ENCODE data around the gene SLIT3. TPM values are rescaled to one million over a fixed set of nuclear protein-coding genes. Genes with fewer than 3 reads are reported as not detected.

The SLIT3 gene
- total RNA-seq, 3 donors from 2014 or later = 30.7 to 103 (median 54.1) TPM

- peaks cover 0 to 2% of the 10 kb centered on the region in 2 donors for H3K4me1 ChIP-seq
- TF ChIP-seq POLR2A (IDR thresholded peaks at IDR 0.05) (no peak), POLR2AphosphoS5 (IDR thresholded peaks at IDR 0.05) (no peak)
- TF ChIP-seq, protein P1, sequence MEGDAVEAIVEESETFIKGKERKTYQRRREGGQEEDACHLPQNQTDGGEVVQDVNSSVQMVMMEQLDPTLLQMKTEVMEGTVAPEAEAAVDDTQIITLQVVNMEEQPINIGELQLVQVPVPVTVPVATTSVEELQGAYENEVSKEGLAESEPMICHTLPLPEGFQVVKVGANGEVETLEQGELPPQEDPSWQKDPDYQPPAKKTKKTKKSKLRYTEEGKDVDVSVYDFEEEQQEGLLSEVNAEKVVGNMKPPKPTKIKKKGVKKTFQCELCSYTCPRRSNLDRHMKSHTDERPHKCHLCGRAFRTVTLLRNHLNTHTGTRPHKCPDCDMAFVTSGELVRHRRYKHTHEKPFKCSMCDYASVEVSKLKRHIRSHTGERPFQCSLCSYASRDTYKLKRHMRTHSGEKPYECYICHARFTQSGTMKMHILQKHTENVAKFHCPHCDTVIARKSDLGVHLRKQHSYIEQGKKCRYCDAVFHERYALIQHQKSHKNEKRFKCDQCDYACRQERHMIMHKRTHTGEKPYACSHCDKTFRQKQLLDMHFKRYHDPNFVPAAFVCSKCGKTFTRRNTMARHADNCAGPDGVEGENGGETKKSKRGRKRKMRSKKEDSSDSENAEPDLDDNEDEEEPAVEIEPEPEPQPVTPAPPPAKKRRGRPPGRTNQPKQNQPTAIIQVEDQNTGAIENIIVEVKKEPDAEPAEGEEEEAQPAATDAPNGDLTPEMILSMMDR (IDR thresholded peaks at IDR 0.05) = no peak
- H3K27me3 ChIP-seq = no peaks in the 10 kb centered on the region
- no peak for DNase-seq (ENCODE audit: low spot score in 2 of 2)
- H3K4me3 ChIP-seq = no peak overlapping the region
- no peaks in the 10 kb centered on the region for H3K9me3 ChIP-seq
- no peak overlapping the region for H3K27ac ChIP-seq
- intact Hi-C loops (cut with DNase I; ENCODE audit: low total_unique reads) = no loop called here
- no peaks in the 10 kb centered on the region for H3K36me3 ChIP-seq
Measured at GRCh38 chr5:169273451-169273850, 27.5 kb downstream of the SLIT3 start.

GRCh38 chr5:169272731-169273427, 28.1 kb downstream of the SLIT3 start:
- TF ChIP-seq, protein P1 (IDR thresholded peaks at IDR 0.05) = no peak
- TF ChIP-seq POLR2AphosphoS5 (IDR thresholded peaks at IDR 0.05) = no peak
- TF ChIP-seq POLR2A (IDR thresholded peaks at IDR 0.05) = no peak
- no peaks in the 10 kb centered on the region for H3K27me3 ChIP-seq
- no peak overlapping the region for H3K27ac ChIP-seq
- peaks cover 0 to 2% of the 10 kb centered on the region in 2 donors for H3K4me1 ChIP-seq
- no peak for DNase-seq (ENCODE audit: low spot score in 2 of 2)
- H3K36me3 ChIP-seq = no peaks in the 10 kb centered on the region
- intact Hi-C loops (cut with DNase I; ENCODE audit: low total_unique reads) = no loop called here
- no peak overlapping the region for H3K4me3 ChIP-seq
- H3K9me3 ChIP-seq = no peaks in the 10 kb centered on the region

GRCh38 chr5:169272111-169272510, 28.8 kb downstream of the SLIT3 start:
- no peaks in the 10 kb centered on the region for H3K36me3 ChIP-seq
- TF ChIP-seq, protein P1 (IDR thresholded peaks at IDR 0.05) = no peak
- TF ChIP-seq POLR2AphosphoS5 (IDR thresholded peaks at IDR 0.05) (no peak), POLR2A (IDR thresholded peaks at IDR 0.05) (no peak)
- H3K27ac ChIP-seq = no peak overlapping the region
- H3K4me1 ChIP-seq = peaks cover 0 to 2% of the 10 kb centered on the region in 2 donors
- no peak overlapping the region for H3K4me3 ChIP-seq
- intact Hi-C loops (cut with DNase I; ENCODE audit: low total_unique reads) = no loop called here
- no peaks in the 10 kb centered on the region for H3K27me3 ChIP-seq
- DNase-seq (ENCODE audit: low spot score in 2 of 2) = no peak
- no peaks in the 10 kb centered on the region for H3K9me3 ChIP-seq

DNA sequence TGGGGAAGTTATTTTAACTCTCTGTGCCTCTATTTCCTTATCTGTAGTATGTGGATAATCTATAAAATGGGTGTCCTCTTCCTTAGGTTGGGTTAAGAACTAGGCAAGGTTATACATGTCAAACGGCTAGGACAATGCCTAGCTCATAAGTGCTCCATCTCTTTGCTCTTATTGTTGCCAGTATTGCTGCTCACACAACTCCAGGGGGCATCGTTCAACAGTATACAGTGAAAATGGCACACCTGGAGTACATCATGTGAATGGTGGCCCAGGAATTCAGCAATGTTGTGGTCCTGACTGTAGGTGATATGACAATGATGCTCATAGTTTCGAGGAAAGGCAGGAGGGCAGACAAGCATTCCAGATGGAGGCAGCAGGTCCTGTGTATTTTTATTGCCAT, 30.1 kb downstream of the SLIT3 start:
- TF ChIP-seq, protein P1 (IDR thresholded peaks at IDR 0.05) = no peak
- TF ChIP-seq POLR2A (IDR thresholded peaks at IDR 0.05) (no peak), POLR2AphosphoS5 (IDR thresholded peaks at IDR 0.05) (no peak)
- Histone ChIP-seq H3K4me1 (peaks cover 0 to 2% of the 10 kb centered on the region in 2 donors), H3K27me3 (no peaks in the 10 kb centered on the region), H3K4me3 (no peak overlapping the region), H3K27ac (no peak overlapping the region), H3K9me3 (no peaks in the 10 kb centered on the region), H3K36me3 (no peaks in the 10 kb centered on the region)
- no peak for DNase-seq (ENCODE audit: low spot score in 2 of 2)
- intact Hi-C loops (cut with DNase I; ENCODE audit: low total_unique reads) = no loop called here

- Histone ChIP-seq H3K27ac (no peak overlapping the region), H3K4me3 (no peak overlapping the region), H3K36me3 (no peaks in the 10 kb centered on the region), H3K9me3 (no peaks in the 10 kb centered on the region), H3K27me3 (no peaks in the 10 kb centered on the region), H3K4me1 (peaks cover 0 to 2% of the 10 kb centered on the region in 2 donors)
- TF ChIP-seq POLR2A (IDR thresholded peaks at IDR 0.05) (no peak), POLR2AphosphoS5 (IDR thresholded peaks at IDR 0.05) (no peak)
- TF ChIP-seq, protein P1 (IDR thresholded peaks at IDR 0.05) = no peak
- no peak for DNase-seq (ENCODE audit: low spot score in 2 of 2)
- intact Hi-C loops (cut with DNase I; ENCODE audit: low total_unique reads) = no loop called here
Measured at GRCh38 chr5:169268019-169268418, 32.9 kb downstream of the SLIT3 start.

Measured in breast epithelium (tissue), 4 donors.